Sigmoid colon (tissue), 7 donors: ENCODE results near the gene KIF1A. TPM values are rescaled to one million over a fixed set of nuclear protein-coding genes. Genes with fewer than 3 reads are reported as not detected.

Experiments
- DNase-seq: peaks from one replicate; pipeline ENCODE4 v3.0.0-alpha.2; 2019
- H3K27ac ChIP-seq, 4 donors: fragments of 200-600 bp; sonication (generic); one replicate each; pipeline ENCODE4 v1.5.1; 2016 to 2019; ENCODE audit warnings: mild to moderate bottlenecking in 1 of 4
- H3K27me3 ChIP-seq, 3 donors: fragments of 200-600 bp; sonication (generic); one replicate each; pipeline ENCODE4 v1.5.1; 2019; ENCODE audit warnings: mild to moderate bottlenecking in 1 of 3
- H3K36me3 ChIP-seq, 4 donors: fragments of 200-600 bp; sonication (generic); one replicate each; pipeline ENCODE4 v1.5.1; 2016 to 2019
- H3K4me1 ChIP-seq, 4 donors: fragments of 200-600 bp; sonication (generic); one replicate each; pipeline ENCODE4 v1.5.1; 2017 to 2019
- H3K4me3 ChIP-seq, 4 donors: fragments of 200-600 bp; sonication (generic); one replicate each; pipeline ENCODE4 v1.5.1; 2017 to 2019; ENCODE audit warnings: mild to moderate bottlenecking in 2 of 4, moderate library complexity in 1 of 4
- H3K9me3 ChIP-seq, 4 donors: fragments of 200-600 bp in 3 of 4; sonication (generic) in 3 of 4; one replicate each; pipeline versions ENCODE4 v1.5.1 to v1.6.1; 2013 to 2019
- EP300 ChIP-seq, 4 donors: sonication (generic); formaldehyde crosslinking; IDR thresholded peaks; one replicate each; pipeline ENCODE4 v1.6.1; 2017; ENCODE audit warnings: antibody characterized with exemption in 4 of 4
- POLR2A ChIP-seq, 2 donors: fragments of 450-650 bp; IDR thresholded peaks; one replicate each; pipeline ENCODE4 v1.6.1; 2016; ENCODE audit warnings: antibody characterized with exemption in 2 of 2, mild to moderate bottlenecking in 2 of 2, moderate library complexity in 2 of 2
- POLR2AphosphoS5 ChIP-seq, 4 donors: sonication (generic); formaldehyde crosslinking; IDR thresholded peaks; one replicate each; pipeline ENCODE4 v1.6.1; 2017; ENCODE audit warnings: antibody characterized with exemption in 4 of 4
- WGBS, 2 donors: extraction: QIAGEN DNeasy Blood & Tissue Kit; methylation state at CpG; one replicate each; pipeline ENCODE4 v1.1.7; 2013; 5-methylcytosine and 5-hydroxymethylcytosine counted together
- intact Hi-C: fragments of 100-400 bp; cut with DNase I; formaldehyde crosslinking; loops from one replicate; pipeline ENCODE4 v1.15.1; 2023
- polyA plus RNA-seq, 3 donors: library from polyadenylated mRNA; stranded (reverse); fragments of 200-250 nt; gene quantifications; one replicate each; pipeline ENCODE4 v1.2.3, GENCODE V29; 2013
- total RNA-seq, 4 donors: library from RNA; depleted of rRNA; stranded (reverse); fragments of >200 nt; gene quantifications; one replicate each; pipeline ENCODE4 v1.1.0, GENCODE V29; 2016
- TF ChIP-seq, protein P1 (sequence below), 4 experiments: fragments of 450-650 bp in 3 of 4; fragments of 200-600 bp in 1 of 4; IDR thresholded peaks; one replicate each; pipeline ENCODE4 v1.5.1; 2016 to 2019; ENCODE audit warnings: antibody characterized with exemption in 4 of 4, mild to moderate bottlenecking in 3 of 4, moderate library complexity in 2 of 4
- donor health status: healthy with polysubstance abuse.
- donor health status: Bipolar disorder and iron deficiency.
- donor health status: healthy.

KIF1A gene
- total and polyA plus RNA-seq, 7 donors = under 0.01 to 9.7 (median 4.4) TPM

DNA sequence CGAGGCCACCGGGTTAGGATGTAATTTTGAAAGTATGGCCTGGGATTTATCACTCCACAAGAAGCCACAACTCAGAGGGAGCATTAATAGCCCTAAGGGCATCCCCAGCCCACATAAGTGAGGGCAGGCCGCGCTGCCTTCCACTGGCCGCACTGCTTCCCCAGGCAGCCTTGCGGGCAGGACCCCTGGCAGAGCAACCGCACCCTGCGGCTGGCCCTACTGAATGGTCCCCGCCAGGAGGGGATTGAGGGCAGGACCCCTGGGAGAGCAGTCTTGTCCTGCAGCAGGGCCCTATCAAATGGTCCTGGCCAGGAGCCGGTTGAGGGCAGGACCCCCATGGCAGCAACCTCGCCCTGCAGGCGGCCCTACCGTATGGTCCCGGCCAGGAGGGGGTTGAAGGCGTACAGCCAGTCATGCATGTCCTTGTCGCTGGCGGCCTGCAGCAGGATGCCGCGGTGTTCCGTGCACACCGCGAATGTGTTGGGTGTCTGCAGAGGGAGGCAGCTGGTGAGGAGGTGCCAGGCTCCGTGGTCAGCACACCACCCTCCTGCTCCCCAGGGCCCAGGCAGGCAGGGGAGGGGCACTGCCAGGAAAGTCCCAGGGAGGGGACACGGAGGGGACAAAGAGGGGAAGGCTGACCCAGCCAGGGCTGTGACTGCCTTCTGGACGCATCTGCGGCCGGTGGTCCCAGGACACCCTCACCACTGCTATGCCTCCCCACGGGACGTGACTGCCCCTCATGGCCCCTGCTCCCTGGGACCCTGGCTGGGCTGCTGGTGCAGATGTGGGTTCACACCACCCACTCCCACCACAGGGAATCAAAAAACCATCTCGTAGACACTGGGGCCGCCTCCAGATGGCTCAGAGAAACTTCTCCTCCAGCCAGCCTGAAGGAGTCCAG lies 102.1 kb downstream of the KIF1A start:
- 87 to 91% methylated on average over 31 of the region's 31 CpGs for WGBS, 2 donors
- Histone ChIP-seq H3K27ac (no peak overlapping the region), H3K4me3 (no peak overlapping the region), H3K36me3 (no peaks in the 10 kb centered on the region), H3K9me3 (no peaks in the 10 kb centered on the region), H3K27me3 (no peaks in the 10 kb centered on the region), H3K4me1 (no peaks in the 10 kb centered on the region)
- intact Hi-C loops = no loop called here
- TF ChIP-seq POLR2A (IDR thresholded peaks at IDR 0.05) (no peak), POLR2AphosphoS5 (IDR thresholded peaks at IDR 0.05) (no peak), EP300 (IDR thresholded peaks at IDR 0.05) (no peak)
- TF ChIP-seq, protein P1, sequence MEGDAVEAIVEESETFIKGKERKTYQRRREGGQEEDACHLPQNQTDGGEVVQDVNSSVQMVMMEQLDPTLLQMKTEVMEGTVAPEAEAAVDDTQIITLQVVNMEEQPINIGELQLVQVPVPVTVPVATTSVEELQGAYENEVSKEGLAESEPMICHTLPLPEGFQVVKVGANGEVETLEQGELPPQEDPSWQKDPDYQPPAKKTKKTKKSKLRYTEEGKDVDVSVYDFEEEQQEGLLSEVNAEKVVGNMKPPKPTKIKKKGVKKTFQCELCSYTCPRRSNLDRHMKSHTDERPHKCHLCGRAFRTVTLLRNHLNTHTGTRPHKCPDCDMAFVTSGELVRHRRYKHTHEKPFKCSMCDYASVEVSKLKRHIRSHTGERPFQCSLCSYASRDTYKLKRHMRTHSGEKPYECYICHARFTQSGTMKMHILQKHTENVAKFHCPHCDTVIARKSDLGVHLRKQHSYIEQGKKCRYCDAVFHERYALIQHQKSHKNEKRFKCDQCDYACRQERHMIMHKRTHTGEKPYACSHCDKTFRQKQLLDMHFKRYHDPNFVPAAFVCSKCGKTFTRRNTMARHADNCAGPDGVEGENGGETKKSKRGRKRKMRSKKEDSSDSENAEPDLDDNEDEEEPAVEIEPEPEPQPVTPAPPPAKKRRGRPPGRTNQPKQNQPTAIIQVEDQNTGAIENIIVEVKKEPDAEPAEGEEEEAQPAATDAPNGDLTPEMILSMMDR (IDR thresholded peaks at IDR 0.05) = no peak
- DNase-seq = no peak

DNA sequence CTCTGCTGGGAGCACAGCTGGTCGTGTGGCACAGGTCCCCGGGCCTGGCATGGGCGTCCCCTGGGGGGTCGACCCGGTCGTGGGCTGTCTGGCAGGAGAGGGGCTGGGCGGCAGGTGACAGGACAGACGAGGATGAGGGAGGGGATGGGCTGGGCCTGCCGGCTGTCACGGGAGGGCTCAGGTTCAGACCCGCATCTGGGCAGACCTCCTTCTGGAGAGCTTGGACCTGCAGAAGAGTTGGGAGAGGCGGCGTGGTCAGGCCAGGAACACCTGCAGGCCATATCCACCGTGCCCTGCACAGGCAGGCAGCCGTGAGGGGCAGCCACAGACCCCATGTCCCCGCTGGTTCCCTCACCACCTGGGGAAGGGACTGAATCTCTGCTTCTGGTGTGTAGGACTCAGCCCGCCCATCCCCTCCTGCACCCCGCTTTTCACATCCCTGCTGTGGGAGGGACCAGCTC lies 102.8 kb downstream of the KIF1A start:
- intact Hi-C loops = no loop called here
- 76 to 86% methylated on average over 18 of the region's 18 CpGs for WGBS, 2 donors
- Histone ChIP-seq H3K36me3 (no peaks in the 10 kb centered on the region), H3K27me3 (no peaks in the 10 kb centered on the region), H3K4me3 (no peak overlapping the region), H3K27ac (no peak overlapping the region), H3K9me3 (no peaks in the 10 kb centered on the region), H3K4me1 (no peaks in the 10 kb centered on the region)
- no peak for DNase-seq
- TF ChIP-seq EP300 (IDR thresholded peaks at IDR 0.05) (no peak), POLR2AphosphoS5 (IDR thresholded peaks at IDR 0.05) (no peak), POLR2A (IDR thresholded peaks at IDR 0.05) (no peak)
- TF ChIP-seq, protein P1 (IDR thresholded peaks at IDR 0.05) = no peak

DNA sequence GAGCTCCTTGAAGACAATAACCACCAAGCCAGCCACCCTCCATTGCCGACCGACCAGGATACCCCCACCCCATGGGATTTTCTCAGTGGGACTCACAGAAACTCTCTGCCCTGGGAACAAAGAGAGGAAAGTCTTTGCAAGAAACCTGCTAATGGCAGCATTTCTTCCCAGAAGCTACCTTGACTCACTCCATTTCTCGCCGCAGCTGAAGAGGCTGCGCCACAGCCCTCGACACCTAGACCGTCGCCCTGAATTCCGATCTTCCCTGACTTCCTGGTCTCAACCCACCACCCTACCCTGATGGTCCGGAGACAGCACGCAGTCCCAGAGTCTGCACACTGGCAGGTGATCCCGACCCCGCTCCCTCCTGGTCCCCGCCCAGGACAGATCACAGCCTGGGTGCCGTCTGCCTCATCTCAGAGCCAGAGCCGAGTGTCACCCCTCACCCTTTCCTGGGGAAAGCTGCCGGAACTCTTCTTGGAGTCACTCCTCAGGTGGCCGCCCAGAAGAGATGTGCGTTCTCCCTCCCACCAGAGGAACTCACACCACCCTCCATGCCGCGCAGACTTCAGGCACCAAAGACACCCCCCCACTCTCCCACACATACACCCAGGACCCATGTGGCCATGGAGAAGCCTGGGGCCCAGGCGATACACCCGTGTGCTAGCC lies 103.8 kb downstream of the KIF1A start:
- 87 to 91% methylated on average over 23 of the region's 23 CpGs for WGBS, 2 donors
- H3K4me1 ChIP-seq = no peaks in the 10 kb centered on the region

DNA sequence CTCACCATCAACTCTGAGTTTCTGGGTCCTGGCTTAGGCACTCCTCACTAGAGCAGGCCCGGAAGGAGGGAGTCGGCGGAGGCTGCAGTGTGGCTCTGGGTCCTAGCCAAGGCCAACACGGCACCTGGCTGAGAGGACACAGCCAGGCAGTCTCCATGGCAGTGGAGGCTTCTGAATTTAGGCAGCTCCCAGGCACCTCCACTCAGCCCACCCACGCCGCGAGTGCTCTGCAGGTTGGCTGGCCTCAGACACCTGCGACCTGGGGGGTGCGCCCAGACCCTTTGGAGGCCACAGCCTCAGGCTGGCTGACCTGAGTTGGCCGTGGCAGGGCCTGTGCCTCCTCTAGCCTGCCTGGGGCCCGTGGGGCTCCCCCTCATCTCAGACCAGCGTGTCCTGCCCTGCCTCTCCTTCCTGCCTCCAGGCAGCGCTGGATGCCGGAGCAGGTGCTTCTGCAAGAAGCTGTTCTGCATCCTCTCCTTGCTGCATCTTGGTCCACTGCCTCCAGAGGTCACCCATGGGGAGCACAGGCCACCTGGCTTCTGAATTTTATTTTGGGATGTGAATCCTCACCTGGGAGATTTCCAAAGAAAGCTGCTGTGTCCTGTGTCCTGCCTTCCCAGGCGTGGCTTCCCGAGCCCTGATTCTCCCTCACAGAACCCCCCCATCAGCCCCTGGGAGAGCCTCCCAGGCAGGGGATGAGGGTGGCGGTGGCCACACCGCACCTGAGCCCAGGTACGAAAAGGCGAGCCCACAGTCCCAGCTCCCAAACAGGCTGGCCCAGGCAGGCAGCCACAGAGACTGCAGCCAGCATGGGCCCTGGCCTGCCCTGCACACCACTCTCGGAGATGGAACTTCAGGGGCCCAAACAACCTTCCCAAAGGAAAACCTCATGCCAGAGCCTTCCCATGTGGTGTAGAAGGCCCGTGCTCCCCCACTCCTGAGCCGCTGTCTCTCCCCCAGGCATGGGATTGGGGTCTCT lies 105.0 kb downstream of the KIF1A start:
- H3K27ac ChIP-seq = no peak overlapping the region

More for the DNA sequence above, 103.8 kb downstream of the KIF1A start:
- DNase-seq = no peak
- TF ChIP-seq EP300 (IDR thresholded peaks at IDR 0.05) = no peak
- TF ChIP-seq, protein P1 (IDR thresholded peaks at IDR 0.05) = no peak
- no peak for TF ChIP-seq POLR2A (IDR thresholded peaks at IDR 0.05)
- no peak for TF ChIP-seq POLR2AphosphoS5 (IDR thresholded peaks at IDR 0.05)
- Histone ChIP-seq H3K9me3 (no peaks in the 10 kb centered on the region), H3K27ac (no peak overlapping the region), H3K4me3 (no peak overlapping the region), H3K27me3 (no peaks in the 10 kb centered on the region), H3K36me3 (no peaks in the 10 kb centered on the region)
- intact Hi-C loops = no loop called here

More for the DNA sequence above, 105.0 kb downstream of the KIF1A start:
- no peaks in the 10 kb centered on the region for H3K36me3 ChIP-seq
- WGBS, 2 donors = 73 to 84% methylated on average over 23 of the region's 23 CpGs
- intact Hi-C loops = no loop called here
- no peaks in the 10 kb centered on the region for H3K4me1 ChIP-seq
- H3K27me3 ChIP-seq = no peaks in the 10 kb centered on the region
- no peak for DNase-seq
- no peak overlapping the region for H3K4me3 ChIP-seq
- TF ChIP-seq POLR2A (IDR thresholded peaks at IDR 0.05) = no peak
- no peaks in the 10 kb centered on the region for H3K9me3 ChIP-seq
